Measurements from ENCODE around the gene SYNE3.

DNA sequence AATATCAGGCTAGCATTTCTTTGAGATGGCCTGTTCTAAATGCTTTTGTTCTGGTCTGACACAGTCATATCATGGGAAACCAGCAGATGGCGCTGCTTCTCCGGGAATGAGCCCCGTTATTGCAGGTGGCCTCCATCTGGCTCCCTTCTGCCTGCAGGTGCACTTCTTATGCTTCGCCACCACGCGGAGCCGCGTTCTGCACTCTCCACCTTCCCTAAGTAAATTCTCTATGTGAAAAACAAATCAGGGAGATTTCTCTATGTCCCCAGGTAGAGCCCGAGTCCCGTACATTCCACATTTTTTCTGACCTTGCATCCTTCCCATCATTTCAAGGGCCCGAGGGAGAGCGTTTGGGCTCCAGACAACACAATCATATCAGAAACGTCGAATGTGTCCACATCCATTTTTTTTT is 44.6 kb upstream of the SYNE3 start:
- TF ChIP-seq CEBPB (IDR thresholded peaks at IDR 0.05; ENCODE audit: borderline replicate concordance in 1 of 2, low read depth in 2 of 2, low read length in 2 of 2) (no peak), CBX3 (IDR thresholded peaks at IDR 0.05; ENCODE audit: borderline replicate concordance, low read depth) (no peak), POLR2AphosphoS5 (IDR thresholded peaks at IDR 0.05; ENCODE audit: low read length) (no peak), GABPA (IDR thresholded peaks at IDR 0.05; ENCODE audit: low read depth) (no peak), HDGF (IDR thresholded peaks at IDR 0.05) (no peak), SMARCA5 (IDR thresholded peaks at IDR 0.05) (peak; percentile 41; the same call in 1 of the 2 replicates)
- TF ChIP-seq, protein P1, sequence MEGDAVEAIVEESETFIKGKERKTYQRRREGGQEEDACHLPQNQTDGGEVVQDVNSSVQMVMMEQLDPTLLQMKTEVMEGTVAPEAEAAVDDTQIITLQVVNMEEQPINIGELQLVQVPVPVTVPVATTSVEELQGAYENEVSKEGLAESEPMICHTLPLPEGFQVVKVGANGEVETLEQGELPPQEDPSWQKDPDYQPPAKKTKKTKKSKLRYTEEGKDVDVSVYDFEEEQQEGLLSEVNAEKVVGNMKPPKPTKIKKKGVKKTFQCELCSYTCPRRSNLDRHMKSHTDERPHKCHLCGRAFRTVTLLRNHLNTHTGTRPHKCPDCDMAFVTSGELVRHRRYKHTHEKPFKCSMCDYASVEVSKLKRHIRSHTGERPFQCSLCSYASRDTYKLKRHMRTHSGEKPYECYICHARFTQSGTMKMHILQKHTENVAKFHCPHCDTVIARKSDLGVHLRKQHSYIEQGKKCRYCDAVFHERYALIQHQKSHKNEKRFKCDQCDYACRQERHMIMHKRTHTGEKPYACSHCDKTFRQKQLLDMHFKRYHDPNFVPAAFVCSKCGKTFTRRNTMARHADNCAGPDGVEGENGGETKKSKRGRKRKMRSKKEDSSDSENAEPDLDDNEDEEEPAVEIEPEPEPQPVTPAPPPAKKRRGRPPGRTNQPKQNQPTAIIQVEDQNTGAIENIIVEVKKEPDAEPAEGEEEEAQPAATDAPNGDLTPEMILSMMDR (IDR thresholded peaks at IDR 0.05 in 2 of 3, conservative IDR thresholded peaks at IDR 0.05 in 1 of 3; ENCODE audit: control insufficient read depth in 2 of 3, extremely low read depth in 1 of 3, insufficient read depth in 1 of 3, low read depth in 3 of 3, low read length in 3 of 3): peak; percentile 94 to 100 (median 99)

Data from GM12878 (cell line).